GM21381 (cell line): ENCODE results near the gene ATXN7L3B.

Source experiments
- ATAC-seq: cut with Tn5 transposase; IDR thresholded peaks from one replicate; pipeline ENCODE4 v1.9.1; 2021; ENCODE audit warnings: mild to moderate bottlenecking, moderate library complexity; ENCODE audit not compliant: unreplicated experiment

ATXN7L3B gene

GRCh38 chr12:74547249-74547648 lies 9.6 kb downstream of the ATXN7L3B start:
- ATAC-seq = no peak

GRCh38 chr12:74551291-74551690 lies 13.7 kb downstream of the ATXN7L3B start:
- no peak for ATAC-seq

- no peak for ATAC-seq
These were observed 14.6 kb downstream of the ATXN7L3B start for GRCh38 chr12:74552201-74552600.

GRCh38 chr12:74559728-74560127 lies 22.1 kb downstream of the ATXN7L3B start:
- no peak for ATAC-seq

GRCh38 chr12:74563927-74564326 lies 26.3 kb downstream of the ATXN7L3B start:
- no peak for ATAC-seq

- ATAC-seq = no peak
These were observed 40.9 kb downstream of the ATXN7L3B start for GRCh38 chr12:74578486-74578885.

GRCh38 chr12:74579446-74579845 lies 41.8 kb downstream of the ATXN7L3B start:
- no peak for ATAC-seq

- ATAC-seq = no peak
These were observed 42.3 kb downstream of the ATXN7L3B start for GRCh38 chr12:74579981-74580380.

GRCh38 chr12:74581439-74581838 lies 43.8 kb downstream of the ATXN7L3B start:
- no peak for ATAC-seq

- no peak for ATAC-seq
These were observed 46.9 kb downstream of the ATXN7L3B start for GRCh38 chr12:74584483-74585062.

- ATAC-seq = no peak
These were observed 48.6 kb downstream of the ATXN7L3B start for GRCh38 chr12:74586251-74586650.
